KMS-11 (cell line): ENCODE measurements around the gene PTPDC1.
"Not testable (repeated sequence)": the region's sequence is repeated elsewhere in the genome, so short reads cannot be mapped to it uniquely, and the experiment has no call there.

Source experiments
- H2AFZ ChIP-seq: fragments of 200-600 bp; sonication (generic); 2 replicates; pipeline ENCODE4 v1.6.1; 2016; ENCODE audit warnings: antibody characterized with exemption, mixed run types, low read depth
- H3K27ac ChIP-seq: fragments of 200-600 bp; sonication (generic); 2 replicates; pipeline ENCODE4 v1.6.1; 2016; ENCODE audit warnings: mild to moderate bottlenecking, mixed run types
- H3K27me3 ChIP-seq: fragments of 200-600 bp; sonication (generic); 2 replicates; pipeline ENCODE4 v1.6.1; 2017; ENCODE audit warnings: mild to moderate bottlenecking, low read depth, mixed run types, moderate library complexity; ENCODE audit not compliant: insufficient read depth
- H3K36me3 ChIP-seq: fragments of 200-600 bp; sonication (generic); 2 replicates; pipeline ENCODE4 v1.6.1; 2017; ENCODE audit warnings: mild to moderate bottlenecking, mixed run types; ENCODE audit not compliant: insufficient read depth
- H3K4me1 ChIP-seq: fragments of 200-600 bp; sonication (generic); 2 replicates; pipeline ENCODE4 v1.6.1; 2016; ENCODE audit warnings: mild to moderate bottlenecking, low read depth, mixed run types; ENCODE audit not compliant: poor library complexity, severe bottlenecking
- H3K4me2 ChIP-seq: fragments of 200-600 bp; sonication (generic); 2 replicates; pipeline ENCODE4 v1.7.0; 2016; ENCODE audit warnings: mild to moderate bottlenecking, mixed run types
- H3K4me3 ChIP-seq: fragments of 200-600 bp; sonication (generic); IDR thresholded peaks from 2 replicates; pipeline ENCODE4 v1.6.1; 2017; ENCODE audit warnings: low read depth, low read length, mixed read lengths; ENCODE audit not compliant: insufficient read depth
- H3K79me2 ChIP-seq: fragments of 200-600 bp; sonication (generic); 2 replicates; pipeline ENCODE4 v1.6.1; 2016; ENCODE audit warnings: low read depth, mixed run types; ENCODE audit not compliant: insufficient read depth
- H3K9ac ChIP-seq: fragments of 200-600 bp; sonication (generic); 2 replicates; pipeline ENCODE4 v1.6.1; 2016; ENCODE audit warnings: mild to moderate bottlenecking, mixed run types
- H4K20me1 ChIP-seq: fragments of 200-600 bp; sonication (generic); 2 replicates; pipeline ENCODE4 v1.6.1; 2016; ENCODE audit warnings: mild to moderate bottlenecking, mixed run types; ENCODE audit not compliant: insufficient read depth
- CTCF ChIP-seq: fragments of 200-600 bp; sonication (generic); conservative IDR thresholded peaks from 2 replicates; pipeline ENCODE4 v1.6.1; 2017; ENCODE audit warnings: low read depth, mild to moderate bottlenecking, antibody characterized with exemption, low read length, moderate library complexity, mixed read lengths

The PTPDC1 gene

GRCh38 chr9:94086486-94087345, 2.5 kb downstream of the PTPDC1 start:
- Histone ChIP-seq H4K20me1 (no peaks in the 10 kb centered on the region), H3K36me3 (no peaks in the 10 kb centered on the region), H2AFZ (no peak overlapping the region), H3K4me2 (no peak overlapping the region), H3K4me1 (no peaks in the 10 kb centered on the region), H3K27me3 (no peaks in the 10 kb centered on the region), H3K4me3 (no peak overlapping the region), H3K27ac (no peak overlapping the region), H3K79me2 (no peaks in the 10 kb centered on the region), H3K9ac (no peak overlapping the region)
- TF ChIP-seq CTCF, result no peak

DNA sequence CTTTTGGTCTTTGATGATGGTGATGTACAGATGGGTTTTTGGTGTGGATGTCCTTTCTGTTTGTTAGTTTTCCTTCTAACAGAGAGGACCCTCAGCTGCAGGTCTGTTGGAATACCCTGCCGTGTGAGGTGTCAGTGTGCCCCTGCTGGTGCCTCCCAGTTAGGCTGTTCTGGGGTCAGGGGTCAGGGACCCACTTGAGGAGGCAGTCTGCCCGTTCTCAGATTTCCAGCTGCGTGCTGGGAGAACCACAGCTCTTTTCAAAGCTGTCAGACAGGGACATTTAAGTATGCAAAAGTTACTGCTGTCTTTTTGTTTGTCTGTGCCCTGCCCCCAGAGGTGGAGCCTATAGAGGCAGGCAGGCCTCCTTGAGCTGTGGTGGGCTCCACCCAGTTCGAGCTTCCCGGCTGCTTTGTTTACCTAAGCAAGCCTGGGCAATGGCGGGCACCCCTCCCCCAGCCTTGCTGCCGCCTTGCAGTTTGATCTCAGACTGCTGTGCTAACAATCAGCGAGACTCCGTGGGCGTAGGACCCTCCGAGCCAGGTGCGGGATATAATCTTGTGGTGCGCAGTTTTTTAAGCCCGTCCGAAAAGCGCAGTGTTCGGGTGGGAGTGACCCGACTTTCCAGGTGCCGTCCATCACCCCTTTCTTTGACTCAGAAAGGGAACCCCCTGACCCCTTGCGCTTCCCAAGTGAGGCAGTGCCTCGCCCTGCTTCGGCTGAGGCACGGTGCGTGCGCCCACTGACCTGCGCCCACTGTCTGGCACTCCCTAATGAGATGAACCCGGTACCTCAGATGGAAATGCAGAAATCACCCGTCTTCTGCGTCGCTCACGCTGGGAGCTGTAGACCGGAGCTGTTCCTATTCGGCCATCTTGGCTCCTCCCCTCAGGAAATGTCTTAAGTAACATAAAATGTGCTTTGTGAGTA, 10.2 kb downstream of the PTPDC1 start:
- not testable (repeated sequence) for H3K27ac ChIP-seq, H3K9ac ChIP-seq, H3K27me3 ChIP-seq, H3K4me3 ChIP-seq, H2AFZ ChIP-seq, H4K20me1 ChIP-seq, H3K4me2 ChIP-seq, H3K36me3 ChIP-seq, H3K4me1 ChIP-seq, H3K79me2 ChIP-seq

DNA sequence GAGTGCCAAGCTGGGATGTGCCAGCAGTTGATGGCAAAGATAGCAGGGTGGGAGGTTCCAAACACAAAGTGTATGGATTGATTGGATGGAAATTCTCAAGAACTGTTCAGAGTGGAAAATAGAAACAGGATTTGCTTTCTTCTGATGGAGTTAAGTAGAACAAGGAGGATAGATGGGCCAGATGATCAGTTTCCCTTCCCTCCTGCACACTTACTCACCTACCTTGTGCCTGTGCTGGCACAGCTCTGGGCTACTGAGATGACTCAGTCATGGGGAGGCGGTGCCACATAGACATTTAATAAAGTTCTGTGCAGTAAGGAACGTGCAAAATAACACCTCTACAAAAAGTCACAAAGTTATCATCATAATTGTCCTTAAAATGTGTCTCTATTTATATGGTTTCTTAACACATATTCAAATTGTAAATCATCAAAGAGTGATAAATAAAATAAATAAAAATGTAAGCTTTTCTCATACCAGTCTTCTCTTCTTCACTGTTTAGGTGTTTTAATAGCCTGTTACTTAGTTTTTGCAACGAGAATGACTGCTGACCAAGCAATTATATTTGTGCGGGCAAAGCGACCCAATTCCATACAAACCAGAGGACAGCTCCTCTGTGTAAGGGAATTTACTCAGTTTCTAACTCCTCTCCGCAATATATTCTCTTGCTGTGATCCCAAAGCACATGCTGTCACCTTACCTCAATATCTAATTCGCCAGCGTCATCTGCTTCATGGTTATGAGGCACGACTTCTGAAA, 12.7 kb downstream of the PTPDC1 start:
- no peak for TF ChIP-seq CTCF
- Histone ChIP-seq H4K20me1 (no peaks in the 10 kb centered on the region), H3K36me3 (no peaks in the 10 kb centered on the region), H3K4me2 (no peak overlapping the region), H3K4me1 (no peaks in the 10 kb centered on the region), H3K27ac (no peak overlapping the region), H3K4me3 (no peak overlapping the region), H3K27me3 (no peaks in the 10 kb centered on the region), H3K79me2 (no peaks in the 10 kb centered on the region), H3K9ac (no peak overlapping the region), H2AFZ (no peak overlapping the region)

GRCh38 chr9:94097788-94098414, 13.6 kb downstream of the PTPDC1 start:
- Histone ChIP-seq H3K27me3 (no peaks in the 10 kb centered on the region), H3K79me2 (no peaks in the 10 kb centered on the region), H3K4me1 (no peaks in the 10 kb centered on the region), H2AFZ (no peak overlapping the region), H3K36me3 (no peaks in the 10 kb centered on the region), H3K9ac (no peak overlapping the region), H3K27ac (no peak overlapping the region), H3K4me2 (no peak overlapping the region), H4K20me1 (no peaks in the 10 kb centered on the region), H3K4me3 (no peak overlapping the region)
- TF ChIP-seq CTCF, result no peak
